Stimulated activated CD8-positive, alpha-beta memory T cell treated with anti-CD3 and anti-CD28 coated beads, Interleukin-12 subunit alpha, Interleukin-12 subunit beta, amount 100 ng/mL, for 1 hour (primary cell): ENCODE data around the gene PNPLA7.
"Not testable (repeated sequence)": the region's sequence is repeated elsewhere in the genome, so short reads cannot be mapped to it uniquely, and the experiment has no call there.

Source experiments
- DNase-seq: peaks from one replicate; pipeline ENCODE4 v3.0.0-alpha.2; 2020; ENCODE audit warnings: low read depth

The PNPLA7 gene

GRCh38 chr9:137513801-137514570 is 36.2 kb downstream of the PNPLA7 start:
- DNase-seq = not testable (repeated sequence)

GRCh38 chr9:137513136-137513535 is 37.1 kb downstream of the PNPLA7 start:
- not testable (repeated sequence) for DNase-seq

GRCh38 chr9:137511758-137512463 is 38.3 kb downstream of the PNPLA7 start:
- DNase-seq = no peak

- DNase-seq = not testable (repeated sequence)
Observed at GRCh38 chr9:137511126-137511525, 39.1 kb downstream of the PNPLA7 start.

GRCh38 chr9:137509198-137509597 is 41.0 kb downstream of the PNPLA7 start:
- DNase-seq = no peak

- no peak for DNase-seq
Observed at GRCh38 chr9:137506702-137507171, 43.5 kb downstream of the PNPLA7 start.

GRCh38 chr9:137506274-137506673 is 43.9 kb downstream of the PNPLA7 start:
- DNase-seq = no peak

GRCh38 chr9:137505421-137506140 is 44.6 kb downstream of the PNPLA7 start:
- DNase-seq = no peak

- DNase-seq = no peak
Observed at GRCh38 chr9:137504432-137504777, 45.8 kb downstream of the PNPLA7 start.

GRCh38 chr9:137502008-137502911 is 47.9 kb downstream of the PNPLA7 start:
- no peak for DNase-seq

- no peak for DNase-seq
Observed at GRCh38 chr9:137501457-137501856, 48.7 kb downstream of the PNPLA7 start.

- DNase-seq = no peak
Observed at GRCh38 chr9:137500666-137501397, 49.4 kb downstream of the PNPLA7 start.

- DNase-seq = no peak
Observed at GRCh38 chr9:137499858-137500661, 50.1 kb downstream of the PNPLA7 start.

- DNase-seq = no peak
Observed at GRCh38 chr9:137499416-137499815, 50.8 kb downstream of the PNPLA7 start.

- no peak for DNase-seq
Observed at GRCh38 chr9:137498720-137499150, 51.5 kb downstream of the PNPLA7 start.

GRCh38 chr9:137497921-137498719 is 52.1 kb downstream of the PNPLA7 start:
- no peak for DNase-seq

- no peak for DNase-seq
Observed at GRCh38 chr9:137496601-137497375, 53.4 kb downstream of the PNPLA7 start.

- no peak for DNase-seq
Observed at GRCh38 chr9:137494550-137495351, 55.5 kb downstream of the PNPLA7 start.
